Smooth muscle cell (in vitro differentiated cells): ENCODE results near the gene EME1. TPM values are rescaled to one million over a fixed set of nuclear protein-coding genes. Genes with fewer than 3 reads are reported as not detected.

Experiments used
- DNase-seq: peaks from one replicate; lab custom pipeline; 2025; ENCODE audit not compliant: unreplicated experiment; lab: John Stamatoyannopoulos, UW
- H2AFZ ChIP-seq: fragments of 200-600 bp; sonication (generic); 2 replicates; pipeline ENCODE4 v1.6.0; 2016; ENCODE audit warnings: antibody characterized with exemption, low read depth, mild to moderate bottlenecking
- H3F3A ChIP-seq: fragments of 200-600 bp; sonication (generic); 2 replicates; pipeline ENCODE4 v1.6.0; 2017; ENCODE audit warnings: antibody characterized with exemption, low read depth
- H3K27ac ChIP-seq: fragments of 200-600 bp; sonication (generic); 2 replicates; pipeline ENCODE4 v1.5.1; 2016; ENCODE audit warnings: low read depth, mild to moderate bottlenecking
- H3K27me3 ChIP-seq: fragments of 200-600 bp; sonication (generic); 2 replicates; pipeline ENCODE4 v1.6.1; 2016; ENCODE audit warnings: low read depth, mild to moderate bottlenecking
- H3K36me3 ChIP-seq: fragments of 200-600 bp; sonication (generic); 2 replicates; pipeline ENCODE4 v1.5.1; 2016; ENCODE audit warnings: low read depth
- H3K4me1 ChIP-seq: fragments of 200-600 bp; sonication (generic); 2 replicates; pipeline ENCODE4 v1.5.1; 2016; ENCODE audit warnings: low read depth
- H3K4me2 ChIP-seq: fragments of 200-600 bp; sonication (generic); 2 replicates; pipeline ENCODE4 v1.6.0; 2016; ENCODE audit warnings: mild to moderate bottlenecking
- H3K4me3 ChIP-seq: fragments of 200-600 bp; sonication (generic); 2 replicates; pipeline ENCODE4 v1.5.1; 2016; ENCODE audit warnings: mild to moderate bottlenecking
- H3K79me2 ChIP-seq: fragments of 200-600 bp; sonication (generic); 2 replicates; pipeline ENCODE4 v1.6.0; 2016; ENCODE audit warnings: low read depth, mild to moderate bottlenecking
- H3K9ac ChIP-seq: fragments of 200-600 bp; sonication (generic); 2 replicates; pipeline ENCODE4 v1.6.0; 2016; ENCODE audit warnings: low read depth
- H3K9me3 ChIP-seq: fragments of 200-600 bp; sonication (generic); replicated peaks from 2 replicates; pipeline ENCODE4 v1.5.1; 2016; ENCODE audit warnings: low read depth
- H4K20me1 ChIP-seq: fragments of 200-600 bp; sonication (generic); 2 replicates; pipeline ENCODE4 v1.6.0; 2016; ENCODE audit warnings: low read depth
- CTCF ChIP-seq: fragments of 200-600 bp; sonication (generic); IDR thresholded peaks from 2 replicates; pipeline ENCODE4 v1.5.1; 2017; ENCODE audit warnings: borderline replicate concordance, mild to moderate bottlenecking, antibody characterized with exemption; ENCODE audit not compliant: insufficient read depth, poor library complexity, severe bottlenecking
- WGBS: methylation state at CpG from one replicate; pipeline ENCODE4 v1.1.7; 2016; ENCODE audit warnings: low lambda C conversion rate; 5-methylcytosine and 5-hydroxymethylcytosine counted together
- polyA plus RNA-seq: library from polyadenylated mRNA; unstranded; fragments of >200 nt; fragmentation: Nextera tagmentation; extraction: Ambion mirVana; gene quantifications from 2 replicates; pipeline ENCODE4 v1.2.1, GENCODE V29; 2016
- total RNA-seq: library from RNA; depleted of rRNA; stranded (reverse); fragments of >200 nt; gene quantifications from 2 replicates; pipeline ENCODE4 v1.2.3, GENCODE V29; 2014

Gene EME1
- total and polyA plus RNA-seq, 2 experiments from 2014 or later: 8.2 to 9.6 TPM

GRCh38 chr17:50380369-50381259, 7.6 kb downstream of the EME1 start:
- H3K4me2 ChIP-seq: no peak overlapping the region
- H3K27ac ChIP-seq: no peak overlapping the region
- 96% methylated on average over 13 of the region's 13 CpGs for WGBS
- no peaks in the 10 kb centered on the region for H3K4me1 ChIP-seq
- H3K9me3 ChIP-seq: no peaks in the 10 kb centered on the region
- peaks cover 33% of the 10 kb centered on the region for H4K20me1 ChIP-seq
- peaks cover 35% of the 10 kb centered on the region for H3F3A ChIP-seq
- H3K27me3 ChIP-seq: no peaks in the 10 kb centered on the region
- no peak overlapping the region for H3K4me3 ChIP-seq
- H3K9ac ChIP-seq: no peak overlapping the region
- H3K79me2 ChIP-seq: no peaks in the 10 kb centered on the region
- peaks cover 21% of the 10 kb centered on the region for H3K36me3 ChIP-seq
- no peak overlapping the region for H2AFZ ChIP-seq
- no peak for TF ChIP-seq CTCF
- DNase-seq: no peak

- 97% methylated on average over 7 of the region's 7 CpGs for WGBS
- Histone ChIP-seq H3K9ac (no peak overlapping the region), H3K9me3 (no peaks in the 10 kb centered on the region)
Measured at GRCh38 chr17:50381260-50381815, 8.3 kb downstream of the EME1 start.

GRCh38 chr17:50381920-50382319, 8.9 kb downstream of the EME1 start:
- WGBS: 86% methylated on average over 3 of the region's 3 CpGs

More at GRCh38 chr17:50381260-50381815, 8.3 kb downstream of the EME1 start:
- Histone ChIP-seq H3K36me3 (peaks cover 26% of the 10 kb centered on the region), H2AFZ (no peak overlapping the region), H3K27me3 (no peaks in the 10 kb centered on the region), H3K79me2 (no peaks in the 10 kb centered on the region), H4K20me1 (peaks cover 41% of the 10 kb centered on the region), H3K4me1 (no peaks in the 10 kb centered on the region), H3K27ac (no peak overlapping the region), H3K4me3 (no peak overlapping the region), H3K4me2 (no peak overlapping the region), H3F3A (peaks cover 35% of the 10 kb centered on the region)
- no peak for DNase-seq
- TF ChIP-seq CTCF: no peak

More at GRCh38 chr17:50381920-50382319, 8.9 kb downstream of the EME1 start:
- Histone ChIP-seq H3K9ac (no peak overlapping the region), H3F3A (peaks cover 35% of the 10 kb centered on the region), H3K79me2 (no peaks in the 10 kb centered on the region), H3K4me2 (no peak overlapping the region), H4K20me1 (peaks cover 46% of the 10 kb centered on the region), H3K27me3 (no peaks in the 10 kb centered on the region), H3K4me3 (no peak overlapping the region), H3K36me3 (peaks cover 29% of the 10 kb centered on the region), H2AFZ (no peak overlapping the region), H3K27ac (no peak overlapping the region), H3K4me1 (no peaks in the 10 kb centered on the region), H3K9me3 (no peaks in the 10 kb centered on the region)
- no peak for DNase-seq
- TF ChIP-seq CTCF: no peak
